H1 (cell line): ENCODE data around the gene NR1H3. TPM values are rescaled to one million over a fixed set of nuclear protein-coding genes. Genes with fewer than 3 reads are reported as not detected.

ENCODE experiments used
- CTCF ChIA-PET: fragments of 300-600 bp; sonication (Branson Sonifier 250); formaldehyde crosslinking; loops from one replicate; lab custom pipeline; 2021; ENCODE audit not compliant: partially characterized antibody; lab: Charles Lee
- POLR2A ChIA-PET: fragments of 300-600 bp; sonication (Branson Sonifier 250); formaldehyde crosslinking; loops from one replicate; lab custom pipeline; 2021; ENCODE audit warnings: inconsistent platforms; ENCODE audit not compliant: partially characterized antibody; lab: Charles Lee
- DNase-seq, 2 experiments: peaks; one replicate each; pipeline versions ENCODE4 v3.0.0 to v3.0.0-alpha.2; 2010 to 2022; ENCODE audit warnings: low spot score in 2 of 2, low read depth in 1 of 2, mixed read lengths in 1 of 2
- FAIRE-seq: peaks from 2 replicates; lab custom pipeline; 2011; peaks lifted over from hg19 to GRCh38; lab: Jason Lieb, UNC
- H2AFZ ChIP-seq: 2 replicates; pipeline ENCODE4 v1.8.1; 2012; ENCODE audit warnings: low read length, inconsistent platforms
- H2AK5ac ChIP-seq: 2 replicates; pipeline ENCODE4 v1.6.1; 2013; ENCODE audit warnings: low read depth, low read length
- H2BK120ac ChIP-seq: replicated peaks from 2 replicates; pipeline ENCODE3; 2013; ENCODE audit warnings: low read depth, low read length, inconsistent platforms
- H2BK12ac ChIP-seq: 2 replicates; pipeline ENCODE4 v1.6.1; 2013; ENCODE audit warnings: low read depth, low read length
- H2BK15ac ChIP-seq: 2 replicates; pipeline ENCODE4 v1.6.1; 2013; ENCODE audit warnings: low read length
- H2BK20ac ChIP-seq: 2 replicates; pipeline ENCODE4 v1.6.1; 2013; ENCODE audit warnings: low read length
- H2BK5ac ChIP-seq: 2 replicates; pipeline ENCODE4 v1.6.1; 2013; ENCODE audit warnings: low read depth, low read length
- H3K14ac ChIP-seq: 2 replicates; pipeline ENCODE4 v1.6.1; 2013; ENCODE audit warnings: inconsistent platforms; ENCODE audit not compliant: insufficient read length
- H3K18ac ChIP-seq: 2 replicates; pipeline ENCODE4 v1.6.1; 2013; ENCODE audit warnings: low read length; ENCODE audit errors: extremely low read depth
- H3K23ac ChIP-seq: 2 replicates; pipeline ENCODE4 v1.6.1; 2013; ENCODE audit warnings: inconsistent platforms; ENCODE audit not compliant: insufficient read length
- H3K23me2 ChIP-seq: 2 replicates; pipeline ENCODE4 v1.6.1; 2013; ENCODE audit warnings: low read depth, low read length
- H3K27ac ChIP-seq: 2 replicates; pipeline ENCODE4 v1.6.1; 2011; ENCODE audit warnings: low read depth, low read length, inconsistent platforms
- H3K27me3 ChIP-seq, 4 experiments: replicated peaks in 1 of 4; 1 replicate in 1 of 4; 2 replicates in 3 of 4; pipeline versions ENCODE4 v1.6.1 to v1.8.1; 2011 to 2013; ENCODE audit warnings: low read length in 3 of 4, mild to moderate bottlenecking in 3 of 4, inconsistent platforms in 2 of 4, mixed read lengths in 2 of 4, moderate library complexity in 1 of 4; ENCODE audit not compliant: control insufficient read depth in 3 of 4, insufficient read depth in 3 of 4; ENCODE audit errors: extremely low read depth in 1 of 4
- H3K36me3 ChIP-seq, 4 experiments: 2 replicates each; pipeline versions ENCODE4 v1.6.1 to v1.8.1; 2011 to 2013; ENCODE audit warnings: mild to moderate bottlenecking in 4 of 4, low read length in 3 of 4, moderate library complexity in 2 of 4, control low read depth in 1 of 4, inconsistent platforms in 1 of 4; ENCODE audit not compliant: insufficient read depth in 4 of 4, control insufficient read depth in 2 of 4
- H3K4ac ChIP-seq: replicated peaks from 2 replicates; pipeline ENCODE3; 2013; ENCODE audit warnings: low read length, low read depth, mixed read lengths, inconsistent platforms; ENCODE audit not compliant: insufficient read length
- H3K4me1 ChIP-seq, 4 experiments: replicated peaks in 1 of 4; 1 replicate in 1 of 4; 2 replicates in 3 of 4; pipeline versions ENCODE4 v1.6.1 to v1.8.1; 2011 to 2013; ENCODE audit warnings: low read length in 3 of 4, inconsistent platforms in 2 of 4, mixed read lengths in 1 of 4; ENCODE audit not compliant: insufficient read depth in 4 of 4, control insufficient read depth in 3 of 4
- H3K4me2 ChIP-seq, 2 experiments: 2 replicates each; pipeline versions ENCODE4 v1.6.1 to v1.8.1; 2011 to 2013; ENCODE audit warnings: low read depth in 2 of 2, low read length in 2 of 2, control low read depth in 1 of 2, inconsistent platforms in 1 of 2, mild to moderate bottlenecking in 1 of 2; ENCODE audit not compliant: insufficient read depth in 1 of 2
- H3K4me3 ChIP-seq, 4 experiments: fragments of 200-600, 300-600 bp in 1 of 4; sonication (generic), shearing (Covaris generic), sonication (Bioruptor Twin) in 1 of 4; 2 replicates each; pipeline versions ENCODE4 v1.5.1 to v1.8.1; 2011 to 2016; ENCODE audit warnings: low read length in 4 of 4, low read depth in 3 of 4, control low read depth in 2 of 4, inconsistent platforms in 2 of 4, mild to moderate bottlenecking in 2 of 4, mixed read lengths in 1 of 4, moderate library complexity in 1 of 4; ENCODE audit not compliant: insufficient read depth in 2 of 4; ENCODE audit errors: extremely low read depth in 1 of 4
- H3K56ac ChIP-seq: replicated peaks from 2 replicates; pipeline ENCODE3; 2013; ENCODE audit warnings: low read depth, mild to moderate bottlenecking, mixed read lengths, low read length, inconsistent platforms; ENCODE audit not compliant: insufficient read length
- H3K79me1 ChIP-seq: 2 replicates; pipeline ENCODE4 v1.6.1; 2013; ENCODE audit warnings: low read depth, low read length, control low read depth
- H3K79me2 ChIP-seq, 2 experiments: 2 replicates each; pipeline versions ENCODE4 v1.6.1 to v1.8.1; 2012 to 2013; ENCODE audit warnings: low read length in 2 of 2, mild to moderate bottlenecking in 2 of 2, inconsistent platforms in 1 of 2; ENCODE audit not compliant: insufficient read depth in 2 of 2, control insufficient read depth in 1 of 2
- H3K9ac ChIP-seq, 4 experiments: replicated peaks in 1 of 4; 1 replicate in 1 of 4; 2 replicates in 3 of 4; pipeline versions ENCODE4 v1.6.1 to v1.8.1; 2011 to 2013; ENCODE audit warnings: low read depth in 3 of 4, low read length in 3 of 4, control low read depth in 2 of 4, mild to moderate bottlenecking in 2 of 4, moderate library complexity in 2 of 4, inconsistent platforms in 1 of 4; ENCODE audit errors: extremely low read depth in 1 of 4
- H3K9me3 ChIP-seq, 2 experiments: 2 replicates each; pipeline versions ENCODE4 v1.6.1 to v1.8.1; 2012 to 2013; ENCODE audit warnings: mild to moderate bottlenecking in 2 of 2, moderate library complexity in 2 of 2, control low read depth in 1 of 2, inconsistent platforms in 1 of 2, low read depth in 1 of 2, low read length in 1 of 2, mixed read lengths in 1 of 2; ENCODE audit not compliant: insufficient read depth in 2 of 2
- H4K20me1 ChIP-seq, 2 experiments: replicated peaks in 1 of 2; 2 replicates each; pipeline versions ENCODE3 to v1.8.1; 2011 to 2013; ENCODE audit warnings: inconsistent platforms in 2 of 2, low read length in 2 of 2, mild to moderate bottlenecking in 1 of 2; ENCODE audit not compliant: insufficient read depth in 2 of 2, control insufficient read depth in 1 of 2
- H4K5ac ChIP-seq: 2 replicates; pipeline ENCODE4 v1.6.1; 2013; ENCODE audit warnings: low read length, low read depth, mixed read lengths, inconsistent platforms; ENCODE audit not compliant: insufficient read length
- H4K8ac ChIP-seq: 2 replicates; pipeline ENCODE4 v1.8.0; 2013; ENCODE audit warnings: mild to moderate bottlenecking, moderate library complexity, low read length, inconsistent platforms; ENCODE audit not compliant: insufficient read depth; ENCODE audit errors: extremely low read depth
- H4K91ac ChIP-seq: replicated peaks from 2 replicates; pipeline ENCODE3; 2013; ENCODE audit warnings: low read length, mixed read lengths, inconsistent platforms; ENCODE audit not compliant: insufficient read length
- FOSL1 ChIP-seq: IDR thresholded peaks from 2 replicates; pipeline ENCODE4 v1.6.1; 2011; ENCODE audit warnings: mild to moderate bottlenecking, low read depth, low read length, moderate library complexity; ENCODE audit not compliant: insufficient read depth
- PHF8 ChIP-seq: fragments of 200-600 bp; sonication (generic); conservative IDR thresholded peaks from 2 replicates; pipeline ENCODE4 v1.7.1; 2012; ENCODE audit warnings: low read depth, mild to moderate bottlenecking, inconsistent platforms, low read length, moderate library complexity
- RBBP5 ChIP-seq: IDR thresholded peaks from 2 replicates; pipeline ENCODE4 v1.7.1; 2012; ENCODE audit warnings: low read depth, mild to moderate bottlenecking, inconsistent platforms, low read length, moderate library complexity, borderline replicate concordance
- WGBS, 2 experiments: shearing (Covaris generic) in 1 of 2; methylation state at CpG; one replicate each; pipeline versions ENCODE4 v1.1.6 to v1.1.7; 2013 to 2015; ENCODE audit warnings: low lambda C conversion rate in 2 of 2, mixed read lengths in 2 of 2, inconsistent platforms in 1 of 2, low coverage in 1 of 2, missing lambda C conversion rate in 1 of 2; ENCODE audit not compliant: insufficient replicate concordance in 2 of 2, insufficient coverage in 1 of 2, insufficient read length in 1 of 2; ENCODE audit errors: extremely low coverage in 1 of 2, missing lambda C conversion rate in 1 of 2; 5-methylcytosine and 5-hydroxymethylcytosine counted together
- polyA plus RNA-seq, 7 experiments: library from polyadenylated mRNA; depleted of rRNA in 3 of 7; stranded (reverse) in 5 of 7; unstranded in 2 of 7; fragments of >200 nt in 5 of 7; fragments of 200-250 nt in 2 of 7; gene quantifications; 1 replicate in 5 of 7; 2 replicates in 1 of 7; 4 replicates in 1 of 7; pipeline versions ENCODE4 v1.2.1 to v1.2.3, GENCODE V29; 2011 to 2013; ENCODE audit warnings: missing spikeins in 2 of 7, mixed read lengths in 2 of 7
- total RNA-seq: library from RNA; stranded (reverse); fragmentation: NEBNext Ultra II Directional; extraction: Animal tissue kit (Norgen Biotek cat#: 25700); gene quantifications from 2 replicates; pipeline ENCODE4 v1.2.1, GENCODE V29; 2021

NR1H3 gene
- total and polyA plus RNA-seq, 2 of the 8 experiments (the other 6 are each of a cell fraction or from before 2014, with no cell fraction given), result 19.9 to 42.1 TPM

DNA sequence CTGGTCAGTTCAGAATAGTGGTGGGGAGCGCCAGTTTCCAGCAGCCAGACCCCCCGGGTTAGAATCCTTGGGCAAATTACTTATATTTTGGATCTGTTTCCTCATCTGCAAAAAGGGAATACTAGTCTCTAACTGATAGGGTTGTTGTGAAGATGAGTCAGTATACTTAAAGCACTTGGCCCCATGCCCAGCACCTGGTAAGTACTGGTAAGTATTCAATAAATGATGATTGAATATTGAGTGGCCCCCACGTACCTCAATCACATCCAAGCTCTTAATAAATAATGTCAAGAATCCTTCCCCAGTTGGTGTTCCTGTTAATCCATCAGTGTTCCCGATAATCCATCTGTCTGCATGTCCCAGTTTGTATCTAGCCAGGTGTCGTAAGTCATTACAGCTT, 21.3 kb upstream of the NR1H3 start:
- Histone ChIP-seq H4K5ac (no peak overlapping the region), H3K56ac (no peak overlapping the region), H3K79me2 (no peaks in the 10 kb centered on the region), H2BK12ac (no peak overlapping the region), H3K4me3 (no peak overlapping the region), H3K27ac (no peak overlapping the region), H3K4ac (no peak overlapping the region), H3K4me2 (no peak overlapping the region), H2AFZ (no peak overlapping the region), H2BK5ac (no peak overlapping the region), H3K9me3 (no peaks in the 10 kb centered on the region), H3K23ac (no peak overlapping the region), H3K9ac (no peak overlapping the region), H2AK5ac (no peak overlapping the region), H4K20me1 (peaks cover 0 to 7% of the 10 kb centered on the region in 2 experiments), H3K23me2 (no peaks in the 10 kb centered on the region), H4K91ac (no peak overlapping the region), H2BK15ac (no peak overlapping the region), H3K4me1 (0 out of 7 replicates have a peak, but pooled peaks cover 0 to 2% (median 0%) of the 10 kb centered on the region in 4 experiments), H2BK120ac (no peak overlapping the region), H3K27me3 (no peaks in the 10 kb centered on the region), H3K14ac (no peak overlapping the region), H3K18ac (no peak overlapping the region), H4K8ac (no peak overlapping the region), H3K36me3 (peaks cover 20 to 48% (median 38%) of the 10 kb centered on the region in 4 experiments), H3K79me1 (no peaks in the 10 kb centered on the region; the same call in 1 of the 2 replicates), H2BK20ac (no peak overlapping the region)
- WGBS, 2 experiments, result 91% methylated on average over 5 of the region's 5 CpGs; no CpG with 5 or more reads in 1 of the 2 experiments
- DNase-seq (no peak), FAIRE-seq (no peak)
- ChIA-PET CTCF (interaction anchor here (1.2 to 11.4 kb wide), 8 partner anchors 10 to 75 kb away, joined by 3 to 107 read pairs (median 42); partner anchors contain the start of genes ACP2, ARFGAP2, DDB2 and NR1H3), POLR2A (interaction anchor here (1.1 to 11.9 kb wide), 8 partner anchors 10 to 141 kb away, joined by 3 to 138 read pairs (median 9); partner anchors contain the start of genes ACP2, DDB2 and NR1H3)
- TF ChIP-seq RBBP5 (no peak), FOSL1 (no peak), PHF8 (no peak)
